Neural progenitor cell (in vitro differentiated cells): Measurements from ENCODE around the gene RNF40. TPM values are rescaled to one million over a fixed set of nuclear protein-coding genes. Genes with fewer than 3 reads are reported as not detected.

Source experiments
- DNase-seq: peaks from one replicate; pipeline ENCODE4 v3.0.0-alpha.2; 2016; ENCODE audit warnings: low spot score
- H2AFZ ChIP-seq: fragments of 200-600 bp; sonication (generic); replicated peaks from 2 replicates; pipeline ENCODE4 v1.6.1; 2016; ENCODE audit warnings: antibody characterized with exemption
- H3F3A ChIP-seq: fragments of 200-600 bp; sonication (generic); 2 replicates; pipeline ENCODE4 v1.6.1; 2016; ENCODE audit warnings: antibody characterized with exemption, low read depth
- H3K27ac ChIP-seq: fragments of 200-600 bp; sonication (generic); 2 replicates; pipeline ENCODE4 v1.5.1; 2016; ENCODE audit warnings: mild to moderate bottlenecking
- H3K27me3 ChIP-seq: fragments of 200-600 bp; sonication (generic); 2 replicates; pipeline ENCODE4 v1.6.1; 2016; ENCODE audit warnings: mild to moderate bottlenecking, moderate library complexity
- H3K36me3 ChIP-seq: fragments of 200-600 bp; sonication (generic); 2 replicates; pipeline ENCODE4 v1.5.1; 2016
- H3K4me1 ChIP-seq: fragments of 200-600 bp; sonication (generic); 2 replicates; pipeline ENCODE4 v1.6.1; 2016; ENCODE audit warnings: mixed run types
- H3K4me2 ChIP-seq: fragments of 200-600 bp; sonication (generic); 2 replicates; pipeline ENCODE4 v1.6.1; 2016
- H3K4me3 ChIP-seq: fragments of 200-600 bp; sonication (generic); 2 replicates; pipeline ENCODE4 v1.5.1; 2016
- H3K79me2 ChIP-seq: fragments of 200-600 bp; sonication (generic); 2 replicates; pipeline ENCODE4 v1.6.1; 2016; ENCODE audit warnings: low read depth
- H3K9ac ChIP-seq: fragments of 200-600 bp; sonication (generic); 2 replicates; pipeline ENCODE4 v1.6.1; 2016
- H3K9me3 ChIP-seq: fragments of 200-600 bp; sonication (generic); 2 replicates; pipeline ENCODE4 v1.5.1; 2016; ENCODE audit warnings: low read depth
- H4K20me1 ChIP-seq: fragments of 200-600 bp; sonication (generic); 2 replicates; pipeline ENCODE4 v1.6.1; 2016; ENCODE audit warnings: low read depth
- H3K27ac Mint-ChIP-seq: 3 replicates; pipeline ENCODE4 v1.8.0; 2021; ENCODE audit warnings: mixed read lengths
- H3K27me3 Mint-ChIP-seq: 2 replicates; pipeline ENCODE4 v1.8.0; 2022; ENCODE audit warnings: low read depth, mild to moderate bottlenecking, inconsistent platforms, moderate library complexity, mixed read lengths; ENCODE audit not compliant: insufficient read depth
- H3K36me3 Mint-ChIP-seq: 3 replicates; pipeline ENCODE4 v1.8.0; 2021; ENCODE audit warnings: mixed read lengths
- H3K4me1 Mint-ChIP-seq: 3 replicates; pipeline ENCODE4 v1.8.0; 2021; ENCODE audit warnings: mixed read lengths
- H3K4me3 Mint-ChIP-seq: 3 replicates; pipeline ENCODE4 v1.8.0; 2021; ENCODE audit warnings: mild to moderate bottlenecking, moderate library complexity, mixed read lengths
- H3K9me3 Mint-ChIP-seq: 3 replicates; pipeline ENCODE4 v1.8.0; 2020; ENCODE audit warnings: mixed read lengths
- CTCF ChIP-seq: fragments of 200-600 bp; sonication (generic); IDR thresholded peaks from 2 replicates; pipeline ENCODE4 v1.5.1; 2017; ENCODE audit warnings: antibody characterized with exemption, mild to moderate bottlenecking
- EZH2 ChIP-seq: fragments of 200-600 bp; sonication (generic); IDR thresholded peaks from 2 replicates; pipeline ENCODE4 v1.6.1; 2017; ENCODE audit warnings: antibody characterized with exemption, mild to moderate bottlenecking, moderate library complexity
- EZH2phosphoT487 ChIP-seq: fragments of 200-600 bp; sonication (generic); IDR thresholded peaks from 2 replicates; pipeline ENCODE4 v1.6.1; 2017; ENCODE audit warnings: antibody characterized with exemption
- total RNA-seq: library from RNA; depleted of rRNA; stranded (reverse); fragments of >200 nt; gene quantifications from 2 replicates; pipeline ENCODE4 v1.2.3, GENCODE V29; 2015; ENCODE audit warnings: low replicate concordance

The RNF40 gene
- total RNA-seq, 1 donor from 2014 or later, result 45.6 TPM

- no peak overlapping the region for H3K27ac ChIP-seq
- no peak for TF ChIP-seq CTCF
- no peak for TF ChIP-seq EZH2
- no peak for TF ChIP-seq EZH2phosphoT487
- no peak overlapping the region for H3K4me3 ChIP-seq
- H3K27ac Mint-ChIP-seq, result no peak overlapping the region
- H3K27me3 ChIP-seq, result peaks cover under 1% of the 10 kb centered on the region
- H3K9me3 Mint-ChIP-seq, result no peaks in the 10 kb centered on the region
- no peak for DNase-seq
- no peaks in the 10 kb centered on the region for H3K36me3 Mint-ChIP-seq
- peaks cover 12% of the 10 kb centered on the region for H3K27me3 Mint-ChIP-seq
- no peaks in the 10 kb centered on the region for H4K20me1 ChIP-seq
- no peak overlapping the region for H2AFZ ChIP-seq
- H3K79me2 ChIP-seq, result no peaks in the 10 kb centered on the region
- H3K9ac ChIP-seq, result no peak overlapping the region
- no peaks in the 10 kb centered on the region for H3K4me1 ChIP-seq
- no peaks in the 10 kb centered on the region for H3K4me1 Mint-ChIP-seq
- peaks cover 4% of the 10 kb centered on the region for H3F3A ChIP-seq
- H3K36me3 ChIP-seq, result no peaks in the 10 kb centered on the region
- H3K4me2 ChIP-seq, result no peak overlapping the region
- peak overlapping the region; percentile 9 for H3K4me3 Mint-ChIP-seq
- H3K9me3 ChIP-seq, result no peaks in the 10 kb centered on the region
These were observed 32.5 kb downstream of the RNF40 start for GRCh38 chr16:30794634-30795033.

- TF ChIP-seq EZH2phosphoT487 (no peak), EZH2 (no peak), CTCF (peak; percentile 17)
- no peak overlapping the region for H3K4me3 ChIP-seq
- DNase-seq, result peak; percentile 33
- H3K27ac ChIP-seq, result no peak overlapping the region
- no peak overlapping the region for H3K4me2 ChIP-seq
- no peaks in the 10 kb centered on the region for H3K9me3 ChIP-seq
- H3K9ac ChIP-seq, result no peak overlapping the region
- H3K4me1 ChIP-seq, result no peaks in the 10 kb centered on the region
- H3K79me2 ChIP-seq, result no peaks in the 10 kb centered on the region
- H3K36me3 Mint-ChIP-seq, result no peaks in the 10 kb centered on the region
- no peaks in the 10 kb centered on the region for H3K4me1 Mint-ChIP-seq
- H3F3A ChIP-seq, result peaks cover 4% of the 10 kb centered on the region
- no peaks in the 10 kb centered on the region for H3K9me3 Mint-ChIP-seq
- H3K27ac Mint-ChIP-seq, result no peak overlapping the region
- no peaks in the 10 kb centered on the region for H4K20me1 ChIP-seq
- peaks cover 11% of the 10 kb centered on the region for H3K27me3 Mint-ChIP-seq
- H3K36me3 ChIP-seq, result no peaks in the 10 kb centered on the region
- no peak overlapping the region for H2AFZ ChIP-seq
- H3K27me3 ChIP-seq, result peaks cover 22% of the 10 kb centered on the region
- H3K4me3 Mint-ChIP-seq, result no peak overlapping the region
These were observed 35.7 kb downstream of the RNF40 start for GRCh38 chr16:30797670-30798309.

GRCh38 chr16:30802936-30803335 is 40.8 kb downstream of the RNF40 start:
- Histone ChIP-seq H3K36me3 (no peaks in the 10 kb centered on the region), H3K79me2 (no peaks in the 10 kb centered on the region), H3K4me2 (no peak overlapping the region), H2AFZ (no peak overlapping the region), H3F3A (peaks cover 23% of the 10 kb centered on the region), H3K9ac (peak overlapping the region; percentile 46), H3K4me3 (no peak overlapping the region), H3K4me1 (peaks cover 13% of the 10 kb centered on the region), H3K27me3 (peaks cover 41% of the 10 kb centered on the region), H3K9me3 (no peaks in the 10 kb centered on the region), H3K27ac (no peak overlapping the region), H4K20me1 (no peaks in the 10 kb centered on the region)
- H3K4me1 Mint-ChIP-seq, result peaks cover 18% of the 10 kb centered on the region
- peak overlapping the region; percentile 58 for H3K4me3 Mint-ChIP-seq
- TF ChIP-seq EZH2phosphoT487 (no peak), EZH2 (no peak), CTCF (no peak)
- no peak for DNase-seq
- H3K9me3 Mint-ChIP-seq, result no peaks in the 10 kb centered on the region
- peaks cover 9% of the 10 kb centered on the region for H3K27me3 Mint-ChIP-seq
- H3K27ac Mint-ChIP-seq, result peak overlapping the region; percentile 49
- no peaks in the 10 kb centered on the region for H3K36me3 Mint-ChIP-seq
